ENCODE data around the gene PHF12. TPM values are rescaled to one million over a fixed set of nuclear protein-coding genes. Genes with fewer than 3 reads are reported as not detected.

Gene PHF12
- total and polyA plus RNA-seq, 2 of the 8 experiments (the other 6 are each of a cell fraction or from before 2014, with no cell fraction given) = 38.8 to 65.7 TPM

DNA sequence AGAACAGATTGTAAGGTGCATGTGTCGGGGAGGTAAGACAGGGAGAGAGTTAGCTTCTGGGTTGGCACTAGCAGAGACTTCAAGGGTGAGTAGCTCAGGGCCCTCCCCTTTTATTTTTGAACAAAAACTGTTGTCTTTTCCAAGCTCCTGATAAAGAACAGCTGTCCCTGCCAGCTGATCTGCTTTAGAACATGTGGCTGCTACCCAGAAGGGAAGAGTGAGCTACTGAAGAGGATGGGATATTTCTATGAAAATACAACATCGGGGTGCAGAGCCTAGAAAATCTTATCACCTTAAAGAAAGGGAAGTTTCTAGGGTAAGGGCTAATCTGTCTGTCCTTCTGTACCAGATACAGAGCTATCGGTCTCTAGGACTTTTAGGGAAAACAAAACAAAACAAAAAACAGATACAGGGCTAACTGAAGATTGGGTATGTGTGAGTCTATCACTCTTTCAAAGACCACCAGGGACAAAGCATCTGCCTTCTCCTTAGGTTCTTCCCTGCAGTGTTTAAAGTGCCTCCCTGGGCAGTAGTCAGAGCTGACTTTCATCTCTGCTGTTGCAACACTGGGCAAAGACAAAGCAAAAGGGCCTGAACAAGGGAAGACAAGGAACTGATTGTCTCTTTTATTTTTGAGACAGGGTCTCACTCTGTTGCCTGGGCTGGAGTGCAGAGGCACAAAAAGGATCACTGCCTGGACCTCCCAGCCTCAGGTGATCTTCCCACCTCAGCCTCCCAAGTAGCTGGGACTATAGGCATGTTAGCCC is 43.4 kb downstream of the PHF12 start:
- Histone ChIP-seq H2AFZ (ENCODE audit: low read length) (no peak overlapping the region), H2BK20ac (ENCODE audit: low read length) (no peak overlapping the region), H3K79me1 (ENCODE audit: low read depth, low read length) (peaks cover 3% of the 10 kb centered on the region; the same call in 1 of the 2 replicates), H4K5ac (ENCODE audit: insufficient read length, low read depth, low read length) (no peak overlapping the region), H3K4me3 (ENCODE audit: extremely low read depth in 1 of 4, insufficient read depth in 2 of 4, low read depth in 3 of 4, low read length in 4 of 4) (no peak overlapping the region), H3K14ac (ENCODE audit: insufficient read length) (no peak overlapping the region), H2AK5ac (ENCODE audit: low read depth, low read length) (no peak overlapping the region), H2BK15ac (ENCODE audit: low read length) (no peak overlapping the region), H4K91ac (replicated peaks; ENCODE audit: insufficient read length, low read length) (no peak overlapping the region), H3K4ac (replicated peaks; ENCODE audit: insufficient read length, low read depth, low read length) (no peak overlapping the region), H3K9me3 (ENCODE audit: insufficient read depth in 2 of 2, low read depth in 1 of 2, low read length in 1 of 2) (no peaks in the 10 kb centered on the region), H3K4me2 (ENCODE audit: insufficient read depth in 1 of 2, low read depth in 2 of 2, low read length in 2 of 2) (no peak overlapping the region), H3K27me3 (replicated peaks in 1 of 4; ENCODE audit: control insufficient read depth in 3 of 4, extremely low read depth in 1 of 4, insufficient read depth in 3 of 4, low read length in 3 of 4) (no peaks in the 10 kb centered on the region), H3K9ac (replicated peaks in 1 of 4; ENCODE audit: extremely low read depth in 1 of 4, low read depth in 3 of 4, low read length in 3 of 4) (no peak overlapping the region), H4K20me1 (replicated peaks in 1 of 2; ENCODE audit: control insufficient read depth in 1 of 2, insufficient read depth in 2 of 2, low read length in 2 of 2) (peaks cover 6 to 16% of the 10 kb centered on the region in 2 experiments), H3K56ac (replicated peaks; ENCODE audit: insufficient read length, low read depth, low read length) (no peak overlapping the region), H2BK5ac (ENCODE audit: low read depth, low read length) (peak overlapping the region; percentile 37; the same call in 1 of the 2 replicates), H4K8ac (ENCODE audit: extremely low read depth, insufficient read depth, low read length) (no peak overlapping the region), H3K4me1 (replicated peaks in 1 of 4; ENCODE audit: control insufficient read depth in 3 of 4, insufficient read depth in 4 of 4, low read length in 3 of 4) (peaks cover 0 to 6% (median 2%) of the 10 kb centered on the region in 4 experiments; a peak in 5 of 7 replicates), H3K36me3 (ENCODE audit: control insufficient read depth in 2 of 4, insufficient read depth in 4 of 4, low read length in 3 of 4) (peaks cover 55 to 72% (median 66%) of the 10 kb centered on the region in 4 experiments), H2BK120ac (replicated peaks; ENCODE audit: low read depth, low read length) (no peak overlapping the region), H3K27ac (ENCODE audit: low read depth, low read length) (no peak overlapping the region), H3K18ac (ENCODE audit: extremely low read depth, low read length) (no peak overlapping the region), H3K79me2 (ENCODE audit: control insufficient read depth in 1 of 2, insufficient read depth in 2 of 2, low read length in 2 of 2) (no peaks in the 10 kb centered on the region), H2BK12ac (ENCODE audit: low read depth, low read length) (no peak overlapping the region), H3K23me2 (ENCODE audit: low read depth, low read length) (0 out of 2 replicates have a peak, but pooled peaks cover 2% of the 10 kb centered on the region), H3K23ac (ENCODE audit: insufficient read length) (no peak overlapping the region)
- DNase-seq (ENCODE audit: low read depth in 1 of 2, low spot score in 2 of 2) (no peak), FAIRE-seq (no peak)
- ChIA-PET POLR2A (ENCODE audit: partially characterized antibody) (interaction anchor here (1.0 to 7.7 kb wide), 9 partner anchors 9 to 181 kb away, joined by 3 to 71 read pairs (median 4); partner anchors contain the start of genes FLOT2, NEK8, PHF12 and TLCD1), CTCF (ENCODE audit: partially characterized antibody) (interaction anchor here (1.0 to 9.6 kb wide), 9 partner anchors 14 to 209 kb away, joined by 3 to 123 read pairs (median 4); partner anchors contain the start of genes NEK8 and TLCD1)
- WGBS, 2 experiments (ENCODE audit: extremely low coverage in 1 of 2, insufficient coverage in 1 of 2, insufficient read length in 1 of 2, insufficient replicate concordance in 2 of 2, low coverage in 1 of 2, low lambda C conversion rate in 2 of 2, missing lambda C conversion rate in 1 of 2) = 91% methylated on average over 3 of the region's 3 CpGs; no CpG with 5 or more reads in 1 of the 2 experiments
- TF ChIP-seq BACH1 (IDR thresholded peaks at IDR 0.05; ENCODE audit: low read length) (no peak), RNF2 (IDR thresholded peaks at IDR 0.05; ENCODE audit: borderline replicate concordance, low read depth, low read length, missing control alignments, poor library complexity, severe bottlenecking) (no peak), CBX5 (IDR thresholded peaks at IDR 0.05; ENCODE audit: low read depth, low read length) (no peak), CBX8 (IDR thresholded peaks at IDR 0.05; ENCODE audit: borderline replicate concordance, low read depth, low read length) (no peak), TAF1 (IDR thresholded peaks at IDR 0.05; ENCODE audit: low read depth, low read length) (no peak), SIX5 (IDR thresholded peaks at IDR 0.05; ENCODE audit: low read depth, low read length) (no peak), JUND (IDR thresholded peaks at IDR 0.05; ENCODE audit: low read length) (no peak), CREB1 (IDR thresholded peaks at IDR 0.05) (no peak), YY1 (IDR thresholded peaks at IDR 0.05; ENCODE audit: low read depth, low read length) (no peak), TBP (IDR thresholded peaks at IDR 0.05; ENCODE audit: low read depth, low read length) (no peak), FOSL1 (IDR thresholded peaks at IDR 0.05; ENCODE audit: insufficient read depth, low read depth, low read length) (no peak), BCL11A (IDR thresholded peaks at IDR 0.05; ENCODE audit: low read depth in 2 of 2, low read length in 2 of 2) (no peak), TEAD4 (IDR thresholded peaks at IDR 0.05; ENCODE audit: low read depth, low read length) (no peak)
